WTC11 (cell line): ENCODE results near the gene CTNS.

ENCODE experiments used
- ATF3 ChIP-seq: sonication (generic); formaldehyde crosslinking; conservative IDR thresholded peaks from 2 replicates; pipeline ENCODE4 v1.8.1; 2022; ENCODE audit warnings: mild to moderate bottlenecking, missing genetic modification reagents
- CTCF ChIP-seq: fragments of 200-600 bp; IDR thresholded peaks from 2 replicates; pipeline ENCODE4 v1.8.0; 2022; ENCODE audit warnings: antibody characterized with exemption
- ESRRA ChIP-seq: sonication (generic); formaldehyde crosslinking; IDR thresholded peaks from 2 replicates; pipeline ENCODE4 v1.8.1; 2022; ENCODE audit warnings: mild to moderate bottlenecking, missing genetic modification reagents, borderline replicate concordance
- TCF7 ChIP-seq: sonication (generic); formaldehyde crosslinking; IDR thresholded peaks from 2 replicates; pipeline ENCODE4 v1.8.0; 2022; ENCODE audit warnings: mild to moderate bottlenecking, low read depth, missing genetic modification reagents, moderate library complexity
- USF2 ChIP-seq: sonication (generic); formaldehyde crosslinking; IDR thresholded peaks from 2 replicates; pipeline ENCODE4 v1.8.1; 2023; ENCODE audit warnings: mild to moderate bottlenecking, missing genetic modification reagents, moderate library complexity
- ZNF671 ChIP-seq: fragments of 250-450 bp; sonication (Bioruptor Pico); IDR thresholded peaks from 2 replicates; pipeline ENCODE4 v1.8.0; 2021; ENCODE audit warnings: mild to moderate bottlenecking

- TF ChIP-seq TCF7 = no peak
- no peak for TF ChIP-seq CTCF
- no peak for TF ChIP-seq ZNF671 (CRISPR knock-in tag)
- TF ChIP-seq ESRRA = no peak
- TF ChIP-seq ATF3 (CRISPR knock-in tag) = no peak
- TF ChIP-seq USF2 (CRISPR knock-in tag) = no peak
Observed at GRCh38 chr17:3645310-3645709, 8.8 kb downstream of the CTNS start.
